ENCODE measurements around the gene PTPN1.
A peak's percentile ranks its signal among the peaks of the same experiment; 100 is the strongest.
"Not testable (repeated sequence)": the region's sequence is repeated elsewhere in the genome, so short reads cannot be mapped to it uniquely, and the experiment has no call there.

The PTPN1 gene

DNA sequence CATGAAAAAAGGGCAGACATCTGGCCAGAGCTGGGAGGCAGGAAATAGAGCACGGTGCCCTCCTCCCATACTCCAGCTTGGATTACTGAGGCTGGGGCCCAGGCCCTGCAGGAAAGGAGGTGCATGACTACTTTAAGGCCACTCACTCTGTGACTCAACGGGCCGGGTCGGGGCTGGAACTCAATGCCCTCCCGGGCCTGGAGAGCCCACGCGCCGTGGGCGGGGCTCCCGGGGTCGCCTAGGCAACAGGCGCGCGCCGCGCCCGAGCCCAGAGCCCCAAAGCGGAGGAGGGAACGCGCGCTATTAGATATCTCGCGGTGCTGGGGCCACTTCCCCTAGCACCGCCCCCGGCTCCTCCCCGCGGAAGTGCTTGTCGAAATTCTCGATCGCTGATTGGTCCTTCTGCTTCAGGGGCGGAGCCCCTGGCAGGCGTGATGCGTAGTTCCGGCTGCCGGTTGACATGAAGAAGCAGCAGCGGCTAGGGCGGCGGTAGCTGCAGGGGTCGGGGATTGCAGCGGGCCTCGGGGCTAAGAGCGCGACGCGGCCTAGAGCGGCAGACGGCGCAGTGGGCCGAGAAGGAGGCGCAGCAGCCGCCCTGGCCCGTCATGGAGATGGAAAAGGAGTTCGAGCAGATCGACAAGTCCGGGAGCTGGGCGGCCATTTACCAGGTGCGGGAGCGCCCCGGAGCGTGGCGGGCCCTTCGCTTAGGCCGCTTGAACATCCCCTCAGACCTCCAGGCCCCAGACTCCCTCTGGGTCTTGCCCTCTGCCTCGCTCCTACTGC, at the start of gene PTPN1:
TSS of gene PTPN1 (plus strand) at position 461 of the 783 bp plus-strand sequence. CDS start at position 606, 145 bp downstream.
- peak; percentile 98 for DNase-seq (ENCODE audit: low read depth)

DNA sequence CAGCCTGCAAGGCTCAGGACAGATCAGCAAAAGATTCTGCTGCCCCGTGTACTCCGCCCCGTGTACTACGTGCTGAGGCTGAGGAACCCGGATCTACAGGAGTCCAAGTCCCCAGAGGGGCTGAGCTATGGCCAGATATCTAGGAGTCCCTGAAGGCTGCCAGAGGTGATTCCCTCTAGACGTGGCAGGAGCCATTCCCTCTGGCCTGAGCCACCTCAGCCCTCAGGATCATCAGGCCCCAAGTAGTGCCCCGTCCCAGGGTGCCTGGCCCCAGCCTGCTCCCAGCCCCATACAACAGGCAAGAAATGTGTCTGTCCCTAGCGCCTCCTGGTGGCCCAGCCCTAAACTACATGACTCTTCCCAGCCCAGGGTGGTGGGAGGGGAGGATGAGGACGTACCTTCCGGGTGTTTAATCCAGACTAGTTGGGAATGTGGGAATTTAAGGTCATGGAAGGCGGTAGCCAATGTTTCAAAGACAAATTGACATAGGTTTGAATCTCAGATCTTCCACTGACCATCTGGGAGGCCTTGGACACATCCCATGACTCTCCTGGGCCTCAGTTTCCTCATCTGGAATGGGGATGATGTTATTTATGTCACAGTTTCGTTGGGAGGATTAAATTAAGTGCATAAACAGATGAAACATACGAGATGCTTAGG, 49.4 kb upstream of the PTPN1 start:
- no peak for DNase-seq (ENCODE audit: low read depth)

DNA sequence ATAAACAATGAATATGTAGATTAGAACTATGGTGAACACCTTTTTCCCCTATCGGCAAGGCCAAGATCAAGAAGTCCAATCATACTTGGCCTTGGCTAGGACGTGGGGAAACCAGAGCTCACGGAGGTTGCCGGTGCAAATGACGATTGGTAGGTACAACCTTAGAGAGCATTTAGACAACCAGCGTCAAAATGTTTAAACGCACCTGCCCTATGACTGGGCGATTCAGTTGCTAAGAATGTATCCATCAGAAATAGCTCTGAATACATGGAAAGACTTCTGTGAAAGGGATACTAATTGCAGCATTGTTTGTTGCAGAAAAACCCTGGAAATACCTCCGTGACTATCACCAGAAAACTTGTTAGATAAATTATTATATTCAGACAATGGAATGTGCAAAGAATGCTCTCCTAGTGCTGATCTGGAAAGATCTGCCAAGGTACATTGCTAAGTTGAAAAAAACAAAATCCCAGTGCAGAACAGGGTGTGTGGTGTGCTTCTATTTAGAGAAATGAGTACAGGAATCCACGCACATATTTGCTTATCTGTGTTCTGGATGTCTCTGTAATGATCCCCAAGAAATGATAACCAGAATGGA, 48.0 kb upstream of the PTPN1 start:
- DNase-seq (ENCODE audit: low read depth), result no peak

DNA sequence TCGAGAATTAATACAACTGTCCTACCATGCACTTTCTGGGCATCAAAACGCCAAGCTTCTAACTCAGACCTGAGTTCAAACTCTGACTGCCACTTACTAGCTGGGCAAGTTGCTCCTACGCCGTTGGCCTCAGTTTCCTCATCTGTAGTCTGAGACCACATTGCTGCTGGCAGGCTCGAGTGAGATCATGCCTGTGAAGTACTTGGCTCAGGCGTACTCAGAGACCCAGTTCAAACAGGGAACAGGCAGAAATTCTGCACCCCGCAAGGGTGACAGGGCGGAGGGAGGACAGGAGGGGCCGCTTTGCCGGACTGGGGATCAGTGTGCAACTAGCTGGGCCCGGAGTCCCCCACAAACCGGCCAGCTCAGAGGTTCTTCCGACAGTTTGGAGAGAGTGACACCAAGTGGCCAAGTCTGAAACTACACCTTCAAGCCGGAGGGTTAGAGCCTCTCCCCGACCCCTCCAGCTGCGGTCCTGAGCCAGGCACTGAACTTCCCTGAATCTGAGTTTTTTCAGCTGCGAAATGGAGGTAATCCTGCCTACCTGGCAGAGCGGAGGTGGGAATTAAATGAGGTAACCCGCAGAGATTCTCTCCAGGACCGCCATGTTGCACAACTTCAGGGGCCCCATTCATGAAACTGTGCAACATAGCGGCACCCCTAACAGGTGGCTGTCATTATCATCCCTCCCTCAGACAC, 46.0 kb upstream of the PTPN1 start:
- DNase-seq (ENCODE audit: low read depth), result no peak

DNA sequence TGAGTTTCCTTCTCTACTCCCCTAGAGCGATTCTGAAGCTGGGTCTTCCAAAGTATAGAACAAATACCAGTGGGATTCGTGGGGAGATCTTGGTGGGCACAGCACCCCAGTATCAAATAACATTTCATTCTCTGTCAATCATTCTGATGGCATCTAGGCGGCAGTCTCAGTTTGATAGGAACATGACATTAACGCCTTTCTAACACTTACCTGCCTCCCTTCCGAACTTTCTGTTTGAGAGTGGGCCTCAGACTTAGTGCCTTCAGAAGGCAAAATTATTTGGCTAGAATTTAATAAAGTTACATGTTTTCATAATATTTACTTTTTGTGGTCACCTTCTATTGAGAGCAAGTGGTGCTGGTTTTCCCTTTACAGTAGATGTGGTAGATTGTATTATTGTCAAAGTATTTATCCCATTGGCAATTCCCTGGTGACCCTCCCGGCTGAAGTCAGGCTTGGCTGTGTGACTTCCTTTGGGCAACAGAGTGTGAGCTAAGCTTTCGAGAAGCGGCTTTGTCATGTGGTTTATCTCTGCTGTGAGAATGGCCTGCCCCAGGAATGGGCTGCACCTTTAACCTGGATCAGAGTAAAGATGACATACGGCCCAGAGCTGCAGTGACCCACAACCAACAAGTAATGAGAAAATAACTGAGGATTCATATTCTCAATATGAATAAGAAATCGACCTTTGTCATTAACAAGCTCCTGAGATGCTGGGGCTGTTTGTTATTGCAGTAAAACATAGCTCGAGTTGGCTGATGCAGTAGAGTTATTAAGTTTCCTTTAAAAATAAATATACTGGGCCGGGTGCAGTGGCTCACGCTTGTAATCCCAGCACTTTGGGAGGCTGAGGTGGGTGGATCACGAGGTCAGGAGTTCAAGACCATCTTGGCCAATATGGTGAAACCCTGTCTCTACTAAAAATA, 45.2 kb upstream of the PTPN1 start:
- DNase-seq (ENCODE audit: low read depth), result no peak

DNA sequence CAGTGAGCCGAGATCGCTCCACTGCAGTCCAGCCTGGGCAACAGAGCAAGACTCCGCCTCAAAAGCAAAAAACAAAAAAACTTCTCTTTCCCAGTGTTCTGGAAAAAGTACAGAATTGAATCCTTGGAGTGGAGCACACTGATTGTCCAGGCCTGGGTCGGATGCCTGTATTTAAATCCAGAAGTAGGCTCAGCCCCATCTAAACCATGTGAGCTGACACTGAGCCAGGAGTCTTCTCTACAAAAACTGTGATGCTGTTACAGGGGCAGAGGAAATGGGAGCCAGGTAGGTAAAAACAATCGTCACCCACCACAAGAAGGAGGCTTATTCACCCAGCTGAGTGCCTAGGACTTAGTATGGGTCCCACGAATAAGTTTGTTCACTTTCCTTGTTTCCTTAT, 43.0 kb upstream of the PTPN1 start:
- DNase-seq (ENCODE audit: low read depth), result no peak

DNA sequence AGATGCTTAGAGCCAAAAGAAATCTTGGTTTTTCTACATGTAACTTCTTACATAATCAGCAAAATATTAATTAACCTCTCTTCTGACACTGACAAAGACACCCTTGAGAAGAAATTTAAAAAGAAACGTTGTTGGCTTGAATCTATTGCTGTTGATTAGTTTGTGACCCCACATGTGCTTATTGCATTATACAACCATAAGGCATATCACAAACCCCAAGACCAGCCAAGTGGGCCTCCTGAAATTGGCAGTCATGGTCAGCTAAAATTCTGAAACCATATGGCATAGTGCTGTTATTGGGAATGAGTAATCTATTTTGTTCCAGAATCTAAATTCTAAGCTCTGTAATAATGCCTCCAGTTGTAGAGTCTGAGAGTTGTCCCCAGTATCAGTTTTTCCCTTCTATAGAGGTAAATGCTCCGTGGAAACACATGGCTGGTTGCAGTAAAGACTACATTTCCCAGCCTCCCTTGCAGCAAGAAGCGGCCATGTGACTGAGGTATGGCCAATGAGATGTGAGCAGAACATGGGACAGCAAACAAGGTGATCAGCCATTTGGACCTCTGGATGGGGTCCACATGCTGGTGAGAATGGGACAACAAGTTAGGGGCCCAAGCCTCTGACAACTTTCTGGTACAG, 42.3 kb upstream of the PTPN1 start:
- peak; percentile 43 for DNase-seq (ENCODE audit: low read depth)

DNA sequence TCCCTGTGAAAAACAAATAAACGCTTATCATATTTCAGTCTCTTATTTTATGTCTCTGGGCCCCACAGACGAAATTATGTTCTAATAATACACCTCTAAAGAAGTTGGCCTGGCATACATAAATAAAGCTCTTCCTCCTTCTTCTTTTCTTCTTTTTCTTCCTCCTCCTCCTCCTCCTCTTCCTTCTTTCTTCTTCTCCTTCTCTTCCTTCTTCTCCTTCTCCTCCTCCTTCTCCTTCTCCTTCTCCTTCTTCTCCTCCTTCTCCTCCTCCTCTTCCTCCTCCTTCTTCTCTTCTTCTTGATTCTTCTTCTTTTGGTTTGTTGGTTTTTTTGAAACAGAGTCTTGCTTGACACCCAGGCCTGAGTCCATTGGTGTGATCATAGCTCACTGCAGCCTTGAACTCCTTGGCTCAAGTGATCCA, 41.8 kb upstream of the PTPN1 start:
- DNase-seq (ENCODE audit: low read depth), result no peak

DNA sequence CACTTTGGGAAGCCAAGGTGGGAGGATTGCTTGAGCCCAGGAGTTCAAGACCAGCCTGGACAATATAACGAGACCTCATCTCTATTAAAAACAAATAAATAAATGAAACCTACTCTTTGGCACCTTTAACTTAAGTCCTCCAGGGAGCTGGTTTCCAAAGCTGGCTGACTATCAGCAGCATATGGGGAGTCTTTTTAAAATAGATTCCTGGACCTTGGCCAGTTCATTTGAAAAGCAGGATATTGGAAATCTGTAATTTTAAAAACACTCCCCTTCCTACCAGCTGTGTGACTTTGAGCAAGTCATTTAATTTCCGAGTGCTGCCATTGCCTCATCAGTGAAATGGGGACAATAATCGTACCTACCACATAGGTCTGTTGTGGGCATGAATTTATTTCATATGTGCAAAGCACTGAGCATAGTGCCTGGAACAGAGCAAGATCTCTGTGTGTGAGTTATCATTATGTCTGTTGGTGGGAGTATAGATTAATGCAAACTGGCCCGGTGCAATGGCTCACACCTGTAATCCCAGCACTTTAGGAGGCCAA, 40.9 kb upstream of the PTPN1 start:
- DNase-seq (ENCODE audit: low read depth), result no peak

DNA sequence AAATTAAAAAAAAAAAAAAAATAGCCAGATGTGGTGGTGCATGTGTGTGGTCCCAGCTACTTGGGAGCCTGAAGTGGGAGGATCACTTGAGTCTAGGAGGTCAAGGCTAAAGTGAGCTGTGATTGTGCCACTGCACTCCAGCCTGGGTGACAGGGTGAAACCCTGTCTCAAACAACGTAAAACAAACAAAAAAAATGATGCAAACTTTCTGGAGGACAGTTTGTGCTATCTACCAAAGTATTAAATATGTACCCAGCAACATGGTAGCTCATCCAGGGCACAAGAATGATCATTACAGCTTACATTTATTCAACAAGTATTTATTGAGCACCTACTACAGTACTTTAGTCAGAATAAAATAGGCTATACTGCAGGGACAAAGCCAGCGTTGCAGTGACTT, 40.4 kb upstream of the PTPN1 start:
- DNase-seq (ENCODE audit: low read depth), result no peak

DNA sequence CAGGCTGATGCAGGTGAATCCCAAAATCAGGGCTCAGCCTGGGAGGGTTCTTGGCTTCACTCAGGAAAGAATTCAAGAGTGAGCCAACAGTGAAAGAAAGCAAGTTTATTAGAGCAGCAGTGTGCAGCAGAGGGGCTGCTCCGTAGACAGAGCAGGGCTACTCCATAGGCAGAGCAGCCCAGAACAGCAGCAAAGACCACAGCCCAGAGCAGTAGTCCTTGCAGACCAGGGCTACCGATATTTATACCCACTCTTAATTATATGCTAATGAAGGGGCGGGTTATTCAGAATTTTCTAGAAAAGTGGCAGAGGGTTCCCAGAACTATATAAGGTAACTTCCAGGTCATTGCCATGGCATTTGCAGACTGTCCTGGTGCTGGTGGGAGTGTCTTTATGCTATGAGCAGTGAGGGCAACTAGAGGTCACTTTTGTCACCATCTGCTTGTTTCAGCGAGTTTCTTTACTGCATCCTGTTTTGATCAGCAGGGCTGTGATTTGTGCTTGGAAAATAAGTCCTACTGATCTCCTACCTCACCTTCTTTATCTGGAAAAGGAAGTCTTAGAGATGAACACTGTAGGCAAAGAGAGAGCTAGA, 39.8 kb upstream of the PTPN1 start:
- DNase-seq (ENCODE audit: low read depth), result no peak

DNA sequence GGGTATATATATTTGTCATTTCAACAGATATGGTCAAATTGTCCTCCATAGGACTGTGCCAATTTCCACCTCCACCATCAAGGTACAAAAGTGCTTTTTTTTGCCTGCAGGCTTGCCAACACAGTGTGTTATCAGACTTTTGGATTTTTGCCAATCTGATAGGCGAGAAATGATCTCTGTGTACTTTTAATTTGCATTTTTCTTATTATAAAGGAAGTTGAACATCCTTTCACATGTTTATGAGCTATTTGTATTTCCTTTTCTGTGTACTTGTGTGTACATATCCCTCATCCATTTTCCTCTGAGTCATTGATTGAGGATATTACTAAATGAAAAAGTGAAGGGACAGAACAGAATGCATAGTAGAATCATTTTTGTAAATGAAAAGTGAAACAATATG, 39.0 kb upstream of the PTPN1 start:
- DNase-seq (ENCODE audit: low read depth), result no peak

DNA sequence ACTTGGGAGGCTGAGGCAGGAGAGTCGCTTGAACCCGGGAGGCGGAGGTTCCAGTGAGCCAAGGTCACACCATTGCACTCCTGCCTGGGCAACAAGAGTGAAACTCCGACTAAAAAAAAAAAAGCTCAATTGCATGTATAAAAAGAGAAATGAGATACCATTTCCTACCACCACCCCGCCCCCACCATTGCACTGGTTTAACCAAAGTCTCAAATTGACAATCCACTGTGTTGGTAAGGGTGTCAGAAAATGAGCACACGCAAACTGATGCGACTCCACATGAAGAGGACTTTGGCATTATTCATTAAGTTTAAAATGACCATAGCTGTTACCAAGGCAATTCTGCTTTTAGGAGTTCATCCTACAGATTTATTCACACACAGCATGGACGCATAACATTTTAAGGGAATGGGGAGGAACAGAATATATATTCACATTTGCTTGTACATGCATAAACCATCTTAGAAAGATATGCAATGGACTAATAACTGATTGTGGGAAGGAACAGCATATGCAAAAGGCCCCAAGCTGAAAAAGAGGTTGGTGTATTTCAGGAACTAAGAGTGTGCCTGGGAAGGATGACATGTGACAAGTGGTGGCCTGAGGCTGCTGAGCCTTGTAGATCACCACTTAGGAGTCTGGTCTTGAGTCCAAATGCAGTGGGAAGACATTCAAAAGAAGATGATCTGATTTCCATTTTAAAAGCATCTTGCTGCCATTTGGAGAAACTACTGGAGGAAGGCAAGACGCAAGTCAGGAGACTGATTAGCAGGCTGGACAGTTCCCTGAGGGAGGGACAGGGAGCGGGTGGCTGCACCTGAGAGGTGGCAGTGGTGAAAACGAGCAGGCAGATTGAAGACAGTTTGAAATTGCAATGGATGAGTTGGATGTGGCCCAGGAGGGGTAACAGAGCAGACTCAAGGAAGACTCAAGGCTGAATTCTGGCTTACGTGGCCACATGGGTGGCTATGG, 37.2 kb upstream of the PTPN1 start:
- DNase-seq (ENCODE audit: low read depth), result no peak

DNA sequence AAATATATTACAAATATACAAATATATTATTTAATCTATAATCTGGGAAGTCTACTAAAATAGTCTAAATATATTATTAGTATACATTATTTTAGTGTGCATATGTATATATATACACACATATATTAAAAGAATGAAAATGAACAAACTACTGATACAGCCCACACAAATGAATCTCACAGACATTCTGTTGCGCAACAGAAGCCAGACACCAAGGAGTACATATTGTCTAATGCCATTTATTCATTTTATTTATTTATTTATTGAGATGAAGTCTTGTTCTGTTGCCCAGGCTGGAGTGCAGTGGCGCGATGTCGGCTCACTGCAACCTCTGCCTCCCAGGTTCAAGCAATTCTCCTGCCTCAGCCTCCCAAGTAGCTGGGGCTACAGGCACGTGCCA, 35.8 kb upstream of the PTPN1 start:
- DNase-seq (ENCODE audit: low read depth), result not testable (repeated sequence)

DNA sequence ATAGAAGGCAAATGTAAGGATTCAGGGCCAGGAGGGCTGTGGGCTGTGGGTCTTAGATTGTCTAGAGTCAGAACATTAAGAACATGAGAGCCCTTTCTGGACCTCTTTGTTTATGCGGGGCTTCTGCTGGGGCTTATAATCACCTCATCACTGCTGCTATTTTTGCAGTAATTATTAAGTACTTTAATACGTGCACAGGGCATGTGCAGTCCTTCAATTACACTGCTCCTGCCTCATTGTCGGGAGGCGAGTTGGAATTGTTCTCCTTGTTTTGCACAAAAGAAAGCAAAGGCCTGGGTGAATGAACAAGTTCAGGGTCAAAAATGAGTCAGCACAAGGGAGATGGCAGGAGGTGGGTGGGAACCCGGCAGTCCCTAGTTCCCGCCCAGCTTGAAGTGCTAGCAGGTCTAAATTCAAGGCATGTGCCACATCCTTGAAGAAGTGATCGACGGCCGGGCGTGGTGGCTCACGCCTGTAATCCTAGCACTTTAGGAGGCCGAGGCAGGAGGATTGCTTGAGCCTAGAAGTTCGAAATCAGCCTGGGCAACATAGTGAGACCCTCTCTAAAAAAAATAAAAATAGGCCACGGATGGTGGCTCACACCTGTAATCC, 34.4 kb upstream of the PTPN1 start:
- DNase-seq (ENCODE audit: low read depth), result no peak

DNA sequence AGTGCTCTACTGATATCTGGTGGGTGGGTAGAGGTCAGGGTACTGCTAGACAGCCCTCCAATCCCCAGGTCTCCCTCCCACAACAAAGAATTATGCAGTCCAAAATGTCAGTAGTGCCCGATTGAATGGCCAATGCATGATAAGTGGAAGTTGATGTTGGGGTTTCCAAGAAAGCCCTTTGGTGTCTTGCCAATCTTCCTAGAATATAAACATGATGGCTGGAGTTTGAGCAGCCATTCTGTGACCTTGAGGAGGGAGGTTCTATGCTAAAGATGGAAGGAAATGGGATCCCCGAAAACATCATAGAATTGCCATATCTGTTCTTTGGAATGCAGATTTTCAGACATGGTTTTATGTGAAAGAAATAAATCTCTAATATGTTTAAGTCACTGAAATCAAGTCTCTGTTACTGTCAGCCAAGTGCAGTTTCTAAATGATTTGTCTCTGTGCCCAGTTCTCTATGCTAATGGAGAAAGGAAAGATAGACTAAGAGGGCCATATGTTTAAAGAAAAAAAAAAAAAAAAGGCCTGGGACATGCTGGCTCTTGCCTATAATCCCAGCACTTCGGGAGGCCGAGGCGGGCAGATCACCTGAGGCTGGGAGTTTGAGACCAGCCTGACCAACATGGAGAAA, 32.8 kb upstream of the PTPN1 start:
- DNase-seq (ENCODE audit: low read depth), result no peak

DNA sequence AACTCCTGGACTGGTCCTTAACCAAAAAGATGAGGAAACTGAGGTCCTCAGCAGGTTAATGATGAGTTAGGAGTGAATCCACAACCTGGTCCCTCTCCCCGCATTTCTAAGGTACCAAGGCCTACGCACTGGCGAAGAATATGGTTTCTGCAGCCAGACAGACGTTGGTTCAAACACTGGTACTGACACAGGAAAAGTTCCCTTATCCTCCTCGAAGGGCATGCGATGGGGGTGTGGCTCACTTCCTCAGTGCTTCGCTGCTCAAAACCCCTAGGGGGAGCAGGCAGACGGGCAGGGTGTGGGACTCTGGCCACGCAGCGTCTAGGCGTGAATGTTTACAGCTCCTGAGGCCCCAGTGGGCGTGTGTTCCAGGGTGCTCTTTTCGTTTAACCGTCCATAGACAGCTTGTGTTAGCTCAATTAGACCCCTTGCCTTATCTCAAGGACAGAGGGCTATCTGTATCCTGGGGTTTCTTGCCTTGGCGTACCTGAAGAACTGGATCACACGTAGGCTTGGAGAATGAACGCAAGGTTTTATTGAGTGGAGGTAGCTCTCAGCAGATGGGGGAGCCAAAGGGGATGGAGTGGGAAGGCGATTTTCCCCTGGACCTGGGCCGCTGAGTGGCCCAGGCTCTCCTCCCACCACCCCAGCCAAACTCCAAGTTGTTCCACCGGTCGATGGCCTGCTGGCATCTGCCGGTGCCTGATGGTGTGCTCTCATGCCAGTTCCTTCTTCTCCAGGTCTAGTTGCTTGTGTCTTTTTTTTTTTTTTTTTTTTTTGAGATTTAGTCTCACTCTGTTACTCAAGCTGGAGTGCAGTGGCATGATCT, 31.8 kb upstream of the PTPN1 start:
- no peak for DNase-seq (ENCODE audit: low read depth)

All from fibroblast of the conjunctiva (primary cell).